Measurements from ENCODE around the gene ATP5F1D. TPM values are rescaled to one million over a fixed set of nuclear protein-coding genes. Genes with fewer than 3 reads are reported as not detected.
A peak's percentile ranks its signal among the peaks of the same experiment; 100 is the strongest.

Gene ATP5F1D
- total and polyA plus RNA-seq, 2 of the 13 experiments (the other 11 are each of a cell fraction or from before 2014, with no cell fraction given): 39.4 to 78.7 TPM

DNA sequence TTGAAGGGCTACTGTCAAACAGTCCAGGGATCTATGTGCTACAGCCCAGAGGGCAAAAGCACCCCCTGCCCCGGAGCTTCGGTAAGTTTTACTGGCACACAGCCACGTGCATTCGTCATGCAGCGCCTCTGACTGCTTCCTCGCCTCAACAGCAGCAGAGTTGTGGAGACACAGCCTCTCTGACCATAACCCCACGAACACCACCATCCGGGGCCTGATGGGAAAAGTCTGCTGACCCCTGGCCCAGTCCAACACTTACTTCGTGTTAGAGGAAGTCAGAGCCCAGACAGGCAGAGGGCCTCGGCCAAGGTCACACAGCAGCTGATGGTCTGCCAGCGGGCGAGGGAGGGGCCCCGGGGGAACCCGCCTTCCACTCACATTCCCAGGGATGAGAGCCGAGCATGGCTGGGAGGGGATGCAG lies 8.9 kb upstream of the ATP5F1D start (continued):
- TF ChIP-seq, protein P1, sequence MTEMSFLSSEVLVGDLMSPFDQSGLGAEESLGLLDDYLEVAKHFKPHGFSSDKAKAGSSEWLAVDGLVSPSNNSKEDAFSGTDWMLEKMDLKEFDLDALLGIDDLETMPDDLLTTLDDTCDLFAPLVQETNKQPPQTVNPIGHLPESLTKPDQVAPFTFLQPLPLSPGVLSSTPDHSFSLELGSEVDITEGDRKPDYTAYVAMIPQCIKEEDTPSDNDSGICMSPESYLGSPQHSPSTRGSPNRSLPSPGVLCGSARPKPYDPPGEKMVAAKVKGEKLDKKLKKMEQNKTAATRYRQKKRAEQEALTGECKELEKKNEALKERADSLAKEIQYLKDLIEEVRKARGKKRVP (CRISPR knock-in tag; IDR thresholded peaks at IDR 0.05): no peak
- TF ChIP-seq ZFP36 (IDR thresholded peaks at IDR 0.05; ENCODE audit: borderline replicate concordance, low read depth, low read length, partially characterized antibody): peak; percentile 67
- TF ChIP-seq, protein P2, sequence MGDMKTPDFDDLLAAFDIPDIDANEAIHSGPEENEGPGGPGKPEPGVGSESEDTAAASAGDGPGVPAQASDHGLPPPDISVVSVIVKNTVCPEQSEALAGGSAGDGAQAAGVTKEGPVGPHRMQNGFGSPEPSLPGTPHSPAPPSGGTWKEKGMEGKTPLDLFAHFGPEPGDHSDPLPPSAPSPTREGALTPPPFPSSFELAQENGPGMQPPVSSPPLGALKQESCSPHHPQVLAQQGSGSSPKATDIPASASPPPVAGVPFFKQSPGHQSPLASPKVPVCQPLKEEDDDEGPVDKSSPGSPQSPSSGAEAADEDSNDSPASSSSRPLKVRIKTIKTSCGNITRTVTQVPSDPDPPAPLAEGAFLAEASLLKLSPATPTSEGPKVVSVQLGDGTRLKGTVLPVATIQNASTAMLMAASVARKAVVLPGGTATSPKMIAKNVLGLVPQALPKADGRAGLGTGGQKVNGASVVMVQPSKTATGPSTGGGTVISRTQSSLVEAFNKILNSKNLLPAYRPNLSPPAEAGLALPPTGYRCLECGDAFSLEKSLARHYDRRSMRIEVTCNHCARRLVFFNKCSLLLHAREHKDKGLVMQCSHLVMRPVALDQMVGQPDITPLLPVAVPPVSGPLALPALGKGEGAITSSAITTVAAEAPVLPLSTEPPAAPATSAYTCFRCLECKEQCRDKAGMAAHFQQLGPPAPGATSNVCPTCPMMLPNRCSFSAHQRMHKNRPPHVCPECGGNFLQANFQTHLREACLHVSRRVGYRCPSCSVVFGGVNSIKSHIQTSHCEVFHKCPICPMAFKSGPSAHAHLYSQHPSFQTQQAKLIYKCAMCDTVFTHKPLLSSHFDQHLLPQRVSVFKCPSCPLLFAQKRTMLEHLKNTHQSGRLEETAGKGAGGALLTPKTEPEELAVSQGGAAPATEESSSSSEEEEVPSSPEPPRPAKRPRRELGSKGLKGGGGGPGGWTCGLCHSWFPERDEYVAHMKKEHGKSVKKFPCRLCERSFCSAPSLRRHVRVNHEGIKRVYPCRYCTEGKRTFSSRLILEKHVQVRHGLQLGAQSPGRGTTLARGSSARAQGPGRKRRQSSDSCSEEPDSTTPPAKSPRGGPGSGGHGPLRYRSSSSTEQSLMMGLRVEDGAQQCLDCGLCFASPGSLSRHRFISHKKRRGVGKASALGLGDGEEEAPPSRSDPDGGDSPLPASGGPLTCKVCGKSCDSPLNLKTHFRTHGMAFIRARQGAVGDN (CRISPR knock-in tag; IDR thresholded peaks at IDR 0.05): peak; percentile 80
- no peak for TF ChIP-seq HDAC2 (CRISPR knock-in tag; IDR thresholded peaks at IDR 0.05)
- no peak for TF ChIP-seq FIP1L1 (IDR thresholded peaks at IDR 0.05; ENCODE audit: borderline replicate concordance, insufficient read depth, low read depth, low read length)
- 0 out of 2 replicates have a peak, but pooled peaks have one; percentile 33 for TF ChIP-seq BORCS8-MEF2B (CRISPR knock-in tag; IDR thresholded peaks at IDR 0.05)
- TF ChIP-seq, protein P3, sequence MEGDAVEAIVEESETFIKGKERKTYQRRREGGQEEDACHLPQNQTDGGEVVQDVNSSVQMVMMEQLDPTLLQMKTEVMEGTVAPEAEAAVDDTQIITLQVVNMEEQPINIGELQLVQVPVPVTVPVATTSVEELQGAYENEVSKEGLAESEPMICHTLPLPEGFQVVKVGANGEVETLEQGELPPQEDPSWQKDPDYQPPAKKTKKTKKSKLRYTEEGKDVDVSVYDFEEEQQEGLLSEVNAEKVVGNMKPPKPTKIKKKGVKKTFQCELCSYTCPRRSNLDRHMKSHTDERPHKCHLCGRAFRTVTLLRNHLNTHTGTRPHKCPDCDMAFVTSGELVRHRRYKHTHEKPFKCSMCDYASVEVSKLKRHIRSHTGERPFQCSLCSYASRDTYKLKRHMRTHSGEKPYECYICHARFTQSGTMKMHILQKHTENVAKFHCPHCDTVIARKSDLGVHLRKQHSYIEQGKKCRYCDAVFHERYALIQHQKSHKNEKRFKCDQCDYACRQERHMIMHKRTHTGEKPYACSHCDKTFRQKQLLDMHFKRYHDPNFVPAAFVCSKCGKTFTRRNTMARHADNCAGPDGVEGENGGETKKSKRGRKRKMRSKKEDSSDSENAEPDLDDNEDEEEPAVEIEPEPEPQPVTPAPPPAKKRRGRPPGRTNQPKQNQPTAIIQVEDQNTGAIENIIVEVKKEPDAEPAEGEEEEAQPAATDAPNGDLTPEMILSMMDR (CRISPR knock-in tag; IDR thresholded peaks at IDR 0.05): 0 out of 2 replicates have a peak, but pooled peaks have one; percentile 17
- TF ChIP-seq PHB2 (IDR thresholded peaks at IDR 0.05; ENCODE audit: partially characterized antibody): no peak
- no peak for TF ChIP-seq NFATC3 (CRISPR knock-in tag; IDR thresholded peaks at IDR 0.05)
- TF ChIP-seq ZNF850 (CRISPR knock-in tag; conservative IDR thresholded peaks at IDR 0.05): no peak
- no peak for TF ChIP-seq ZC3H4 (CRISPR knock-in tag; IDR thresholded peaks at IDR 0.05; ENCODE audit: borderline replicate concordance)
- TF ChIP-seq, protein P4, sequence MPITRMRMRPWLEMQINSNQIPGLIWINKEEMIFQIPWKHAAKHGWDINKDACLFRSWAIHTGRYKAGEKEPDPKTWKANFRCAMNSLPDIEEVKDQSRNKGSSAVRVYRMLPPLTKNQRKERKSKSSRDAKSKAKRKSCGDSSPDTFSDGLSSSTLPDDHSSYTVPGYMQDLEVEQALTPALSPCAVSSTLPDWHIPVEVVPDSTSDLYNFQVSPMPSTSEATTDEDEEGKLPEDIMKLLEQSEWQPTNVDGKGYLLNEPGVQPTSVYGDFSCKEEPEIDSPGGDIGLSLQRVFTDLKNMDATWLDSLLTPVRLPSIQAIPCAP (CRISPR knock-in tag; IDR thresholded peaks at IDR 0.05; ENCODE audit: low read depth): no peak
- no peak for TF ChIP-seq GZF1 (CRISPR knock-in tag; IDR thresholded peaks at IDR 0.05)
- TF ChIP-seq, protein P5, sequence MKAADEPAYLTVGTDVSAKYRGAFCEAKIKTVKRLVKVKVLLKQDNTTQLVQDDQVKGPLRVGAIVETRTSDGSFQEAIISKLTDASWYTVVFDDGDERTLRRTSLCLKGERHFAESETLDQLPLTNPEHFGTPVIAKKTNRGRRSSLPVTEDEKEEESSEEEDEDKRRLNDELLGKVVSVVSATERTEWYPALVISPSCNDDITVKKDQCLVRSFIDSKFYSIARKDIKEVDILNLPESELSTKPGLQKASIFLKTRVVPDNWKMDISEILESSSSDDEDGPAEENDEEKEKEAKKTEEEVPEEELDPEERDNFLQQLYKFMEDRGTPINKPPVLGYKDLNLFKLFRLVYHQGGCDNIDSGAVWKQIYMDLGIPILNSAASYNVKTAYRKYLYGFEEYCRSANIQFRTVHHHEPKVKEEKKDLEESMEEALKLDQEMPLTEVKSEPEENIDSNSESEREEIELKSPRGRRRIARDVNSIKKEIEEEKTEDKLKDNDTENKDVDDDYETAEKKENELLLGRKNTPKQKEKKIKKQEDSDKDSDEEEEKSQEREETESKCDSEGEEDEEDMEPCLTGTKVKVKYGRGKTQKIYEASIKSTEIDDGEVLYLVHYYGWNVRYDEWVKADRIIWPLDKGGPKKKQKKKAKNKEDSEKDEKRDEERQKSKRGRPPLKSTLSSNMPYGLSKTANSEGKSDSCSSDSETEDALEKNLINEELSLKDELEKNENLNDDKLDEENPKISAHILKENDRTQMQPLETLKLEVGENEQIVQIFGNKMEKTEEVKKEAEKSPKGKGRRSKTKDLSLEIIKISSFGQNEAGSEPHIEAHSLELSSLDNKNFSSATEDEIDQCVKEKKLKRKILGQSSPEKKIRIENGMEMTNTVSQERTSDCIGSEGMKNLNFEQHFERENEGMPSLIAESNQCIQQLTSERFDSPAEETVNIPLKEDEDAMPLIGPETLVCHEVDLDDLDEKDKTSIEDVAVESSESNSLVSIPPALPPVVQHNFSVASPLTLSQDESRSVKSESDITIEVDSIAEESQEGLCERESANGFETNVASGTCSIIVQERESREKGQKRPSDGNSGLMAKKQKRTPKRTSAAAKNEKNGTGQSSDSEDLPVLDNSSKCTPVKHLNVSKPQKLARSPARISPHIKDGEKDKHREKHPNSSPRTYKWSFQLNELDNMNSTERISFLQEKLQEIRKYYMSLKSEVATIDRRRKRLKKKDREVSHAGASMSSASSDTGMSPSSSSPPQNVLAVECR (CRISPR knock-in tag; IDR thresholded peaks at IDR 0.05; ENCODE audit: borderline replicate concordance): peak; percentile 55; the same call in 1 of the 2 replicates
- TF ChIP-seq JARID2 (CRISPR knock-in tag; IDR thresholded peaks at IDR 0.05; ENCODE audit: insufficient replicate concordance): no peak
- peak; percentile 36; the same call in 1 of the 2 replicates for TF ChIP-seq SAP130 (CRISPR knock-in tag; IDR thresholded peaks at IDR 0.05; ENCODE audit: low read depth)
- no peak for TF ChIP-seq SIN3B (IDR thresholded peaks at IDR 0.05; ENCODE audit: low read length)

All from HepG2 (cell line).